ENCODE data around the gene CLNK.

DNA sequence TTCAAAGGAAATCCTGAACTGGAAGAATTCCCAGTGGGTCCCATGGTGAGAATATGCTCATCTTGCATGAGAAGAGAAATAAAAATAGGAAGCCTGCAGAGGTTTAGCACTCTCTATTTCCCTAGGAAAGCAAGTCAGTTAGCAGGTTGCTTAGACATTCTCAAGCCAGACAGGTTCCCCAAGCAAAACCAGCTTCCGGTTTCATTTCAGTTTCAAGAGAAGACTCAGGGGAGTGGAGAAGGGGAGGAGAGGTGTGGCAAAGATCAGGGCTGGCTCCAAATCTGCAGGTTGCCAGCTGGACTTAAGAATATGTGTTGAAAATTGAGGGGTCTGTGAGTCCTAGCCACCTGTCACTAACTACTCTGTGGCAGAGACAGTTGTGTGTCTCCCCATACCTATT, 107.5 kb downstream of the CLNK start:
- TF ChIP-seq, protein P1, sequence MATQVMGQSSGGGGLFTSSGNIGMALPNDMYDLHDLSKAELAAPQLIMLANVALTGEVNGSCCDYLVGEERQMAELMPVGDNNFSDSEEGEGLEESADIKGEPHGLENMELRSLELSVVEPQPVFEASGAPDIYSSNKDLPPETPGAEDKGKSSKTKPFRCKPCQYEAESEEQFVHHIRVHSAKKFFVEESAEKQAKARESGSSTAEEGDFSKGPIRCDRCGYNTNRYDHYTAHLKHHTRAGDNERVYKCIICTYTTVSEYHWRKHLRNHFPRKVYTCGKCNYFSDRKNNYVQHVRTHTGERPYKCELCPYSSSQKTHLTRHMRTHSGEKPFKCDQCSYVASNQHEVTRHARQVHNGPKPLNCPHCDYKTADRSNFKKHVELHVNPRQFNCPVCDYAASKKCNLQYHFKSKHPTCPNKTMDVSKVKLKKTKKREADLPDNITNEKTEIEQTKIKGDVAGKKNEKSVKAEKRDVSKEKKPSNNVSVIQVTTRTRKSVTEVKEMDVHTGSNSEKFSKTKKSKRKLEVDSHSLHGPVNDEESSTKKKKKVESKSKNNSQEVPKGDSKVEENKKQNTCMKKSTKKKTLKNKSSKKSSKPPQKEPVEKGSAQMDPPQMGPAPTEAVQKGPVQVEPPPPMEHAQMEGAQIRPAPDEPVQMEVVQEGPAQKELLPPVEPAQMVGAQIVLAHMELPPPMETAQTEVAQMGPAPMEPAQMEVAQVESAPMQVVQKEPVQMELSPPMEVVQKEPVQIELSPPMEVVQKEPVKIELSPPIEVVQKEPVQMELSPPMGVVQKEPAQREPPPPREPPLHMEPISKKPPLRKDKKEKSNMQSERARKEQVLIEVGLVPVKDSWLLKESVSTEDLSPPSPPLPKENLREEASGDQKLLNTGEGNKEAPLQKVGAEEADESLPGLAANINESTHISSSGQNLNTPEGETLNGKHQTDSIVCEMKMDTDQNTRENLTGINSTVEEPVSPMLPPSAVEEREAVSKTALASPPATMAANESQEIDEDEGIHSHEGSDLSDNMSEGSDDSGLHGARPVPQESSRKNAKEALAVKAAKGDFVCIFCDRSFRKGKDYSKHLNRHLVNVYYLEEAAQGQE (IDR thresholded peaks at IDR 0.05; ENCODE audit: insufficient read depth in 1 of 2, low read depth in 2 of 2, low read length in 2 of 2) = no peak
- no peak for TF ChIP-seq SIN3A (IDR thresholded peaks at IDR 0.05; ENCODE audit: borderline replicate concordance, insufficient read depth, low read length)

All from PFSK-1 (cell line).